A673 (cell line): ENCODE results near the gene ZBTB37.
A peak's percentile ranks its signal among the peaks of the same experiment; 100 is the strongest.

ENCODE experiments used
- CTCF ChIP-seq: fragments of 300-800, 200-600 bp; sonication (generic); conservative IDR thresholded peaks from 2 replicates; pipeline ENCODE4 v1.5.1; 2017; ENCODE audit warnings: low read depth, mild to moderate bottlenecking, antibody characterized with exemption, low read length, moderate library complexity, mixed read lengths
- EZH2 ChIP-seq: fragments of 200-600 bp; sonication (generic); IDR thresholded peaks from 2 replicates; pipeline ENCODE4 v1.6.1; 2017; ENCODE audit warnings: borderline replicate concordance, low read depth, mild to moderate bottlenecking, mixed read lengths, antibody characterized with exemption, low read length; ENCODE audit not compliant: poor library complexity, severe bottlenecking

GRCh38 chr1:173914366-173914871 is 46.2 kb downstream of the ZBTB37 start:
- peak; percentile 83 for TF ChIP-seq CTCF
- TF ChIP-seq EZH2 = no peak
